Pulmonary artery endothelial cell (primary cell): ENCODE data around the gene CCDC81. TPM values are rescaled to one million over a fixed set of nuclear protein-coding genes. Genes with fewer than 3 reads are reported as not detected.
"Not testable (repeated sequence)": the region's sequence is repeated elsewhere in the genome, so short reads cannot be mapped to it uniquely, and the experiment has no call there.

Source experiments
- DNase-seq: peaks from one replicate; pipeline ENCODE4 v3.0.0-alpha.2; 2011; ENCODE audit warnings: low read depth, low spot score
- total RNA-seq: library from RNA; depleted of rRNA; stranded (reverse); fragments of >200 nt; gene quantifications from 2 replicates; pipeline ENCODE4 v1.2.3, GENCODE V29; 2014

CCDC81 gene
- 0.53 and 0.60 TPM in 2 replicates for total RNA-seq

- DNase-seq, result no peak
Observed at GRCh38 chr11:86374586-86374985, at the start of gene CCDC81. TSS of gene CCDC81 (plus strand) at chr11:86374887. CDS start at chr11:86375164, 277 bp downstream.

- no peak for DNase-seq
Observed at GRCh38 chr11:86335131-86335767, 39.4 kb upstream of the CCDC81 start.

GRCh38 chr11:86337227-86337626 is 37.5 kb upstream of the CCDC81 start:
- no peak for DNase-seq

- DNase-seq, result no peak
Observed at GRCh38 chr11:86341382-86341781, 33.3 kb upstream of the CCDC81 start.

- no peak for DNase-seq
Observed at GRCh38 chr11:86346513-86346912, 28.2 kb upstream of the CCDC81 start.

- no peak for DNase-seq
Observed at GRCh38 chr11:86355256-86355655, 19.4 kb upstream of the CCDC81 start.

GRCh38 chr11:86357412-86357811 is 17.3 kb upstream of the CCDC81 start:
- not testable (repeated sequence) for DNase-seq

- DNase-seq, result no peak
Observed at GRCh38 chr11:86358720-86359119, 16.0 kb upstream of the CCDC81 start.

- DNase-seq, result no peak
Observed at GRCh38 chr11:86360775-86361395, 13.8 kb upstream of the CCDC81 start.

GRCh38 chr11:86363424-86363823 is 11.3 kb upstream of the CCDC81 start:
- no peak for DNase-seq

GRCh38 chr11:86365546-86365945 is 9.1 kb upstream of the CCDC81 start:
- no peak for DNase-seq

GRCh38 chr11:86369668-86370067 is 5.0 kb upstream of the CCDC81 start:
- DNase-seq, result no peak

- DNase-seq, result no peak
Observed at GRCh38 chr11:86370171-86370570, 4.5 kb upstream of the CCDC81 start.

GRCh38 chr11:86370922-86371594 is 3.6 kb upstream of the CCDC81 start:
- no peak for DNase-seq

GRCh38 chr11:86372041-86372440 is 2.6 kb upstream of the CCDC81 start:
- DNase-seq, result no peak

GRCh38 chr11:86372586-86372985 is 2.1 kb upstream of the CCDC81 start:
- no peak for DNase-seq

GRCh38 chr11:86374069-86374468 is 618 bp upstream of the CCDC81 start:
- no peak for DNase-seq

GRCh38 chr11:86377972-86378371 is 3.3 kb downstream of the CCDC81 start:
- no peak for DNase-seq

- no peak for DNase-seq
Observed at GRCh38 chr11:86380295-86381059, 5.8 kb downstream of the CCDC81 start.

- no peak for DNase-seq
Observed at GRCh38 chr11:86383041-86383955, 8.6 kb downstream of the CCDC81 start.

- DNase-seq, result no peak
Observed at GRCh38 chr11:86386283-86386682, 11.6 kb downstream of the CCDC81 start.
